VCaP (cell line): Measurements from ENCODE around the gene RERE.

Experiments used
- H3K27ac ChIP-seq: fragments of 450-650 bp; 2 replicates; pipeline ENCODE4 v1.5.1; 2017
- CTCF ChIP-seq: fragments of 450-650 bp; conservative IDR thresholded peaks from 2 replicates; pipeline ENCODE4 v1.5.1; 2017; ENCODE audit warnings: mild to moderate bottlenecking, moderate library complexity

Gene RERE

GRCh38 chr1:8395433-8395866 lies 422.0 kb downstream of the RERE start:
- no peak overlapping the region for H3K27ac ChIP-seq
- TF ChIP-seq CTCF, result no peak

- H3K27ac ChIP-seq, result no peak overlapping the region
- TF ChIP-seq CTCF, result no peak
Observed at GRCh38 chr1:8394456-8395321, 422.8 kb downstream of the RERE start.

GRCh38 chr1:8392522-8392921 lies 424.9 kb downstream of the RERE start:
- no peak for TF ChIP-seq CTCF

GRCh38 chr1:8390707-8391106 lies 426.7 kb downstream of the RERE start:
- peak overlapping the region; percentile 56 for H3K27ac ChIP-seq
- TF ChIP-seq CTCF, result no peak

More at GRCh38 chr1:8392522-8392921, 424.9 kb downstream of the RERE start:
- no peak overlapping the region; the same call in 1 of the 2 replicates for H3K27ac ChIP-seq

GRCh38 chr1:8389958-8390535 lies 427.4 kb downstream of the RERE start:
- peak overlapping the region; percentile 56; the same call in 1 of the 2 replicates for H3K27ac ChIP-seq
- no peak for TF ChIP-seq CTCF

- H3K27ac ChIP-seq, result peak overlapping the region; percentile 56
- TF ChIP-seq CTCF, result no peak
Observed at GRCh38 chr1:8388732-8389562, 428.5 kb downstream of the RERE start.

- H3K27ac ChIP-seq, result peak overlapping the region; percentile 56
- no peak for TF ChIP-seq CTCF
Observed at GRCh38 chr1:8386247-8386646, 431.2 kb downstream of the RERE start.
